Dendritic cell treated with granulocyte-macrophage colony-stimulating factor and Interleukin-4, amounts not matched to agents 40 ng/mL and 50 ng/mL, for 4 days (primary cell): ENCODE measurements around the gene PRKN.

ENCODE experiments used
- H3K27ac Mint-ChIP-seq: one replicate; pipeline ENCODE4 v1.8.0; 2022; ENCODE audit warnings: mild to moderate bottlenecking, mixed read lengths
- H3K27me3 Mint-ChIP-seq: one replicate; pipeline ENCODE4 v1.8.0; 2022; ENCODE audit warnings: mild to moderate bottlenecking, mixed read lengths
- H3K36me3 Mint-ChIP-seq: one replicate; pipeline ENCODE4 v1.8.0; 2022; ENCODE audit warnings: low read depth, mixed read lengths
- H3K4me1 Mint-ChIP-seq: one replicate; pipeline ENCODE4 v1.8.0; 2022; ENCODE audit warnings: low read depth, mixed read lengths
- H3K4me3 Mint-ChIP-seq: one replicate; pipeline ENCODE4 v1.8.0; 2022; ENCODE audit warnings: mild to moderate bottlenecking, moderate library complexity, mixed read lengths
- H3K9me3 Mint-ChIP-seq: one replicate; pipeline ENCODE4 v1.8.0; 2022; ENCODE audit warnings: mixed read lengths
- intact Hi-C: fragments of 100-400 bp; cut with micrococcal nuclease; formaldehyde crosslinking; loops from one replicate; pipeline ENCODE4 v1.15.0; 2022

PRKN gene

DNA sequence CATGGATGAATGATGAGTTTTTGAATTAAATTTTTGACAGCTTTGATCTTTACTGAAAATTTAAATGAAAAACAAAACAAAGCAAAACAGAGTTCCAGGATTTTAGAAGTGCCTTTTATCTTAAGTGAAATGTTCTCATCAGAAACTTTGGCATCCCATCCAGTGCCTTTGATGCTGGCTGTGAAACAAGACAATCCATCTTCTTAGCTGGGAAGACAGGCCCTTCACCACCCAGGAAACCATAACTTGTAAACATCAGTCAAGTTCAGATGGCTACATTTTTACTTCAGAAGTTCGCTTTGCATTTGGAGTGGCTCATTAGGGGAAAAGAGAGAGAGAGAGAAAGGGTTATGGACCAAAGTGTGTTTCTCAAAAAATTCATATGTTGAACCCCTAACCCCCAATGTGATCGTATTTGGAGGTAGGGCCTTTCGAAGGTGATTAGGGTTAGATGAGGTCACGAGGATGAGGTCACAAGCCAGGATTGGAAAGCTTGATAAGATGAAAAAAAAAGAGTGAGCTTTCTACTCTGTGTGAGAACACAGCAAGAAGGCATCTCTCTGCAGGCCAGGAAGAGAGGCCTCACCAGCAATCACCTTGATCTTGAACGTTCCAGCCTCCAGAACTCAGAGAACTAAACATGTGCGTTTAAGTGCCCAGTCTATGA, 366.5 kb downstream of the PRKN start:
- Mint-ChIP-seq H3K36me3 (no peaks in the 10 kb centered on the region), H3K4me1 (no peaks in the 10 kb centered on the region), H3K4me3 (no peak overlapping the region), H3K27ac (no peak overlapping the region), H3K27me3 (no peaks in the 10 kb centered on the region), H3K9me3 (no peaks in the 10 kb centered on the region)
- intact Hi-C loops: no loop called here

DNA sequence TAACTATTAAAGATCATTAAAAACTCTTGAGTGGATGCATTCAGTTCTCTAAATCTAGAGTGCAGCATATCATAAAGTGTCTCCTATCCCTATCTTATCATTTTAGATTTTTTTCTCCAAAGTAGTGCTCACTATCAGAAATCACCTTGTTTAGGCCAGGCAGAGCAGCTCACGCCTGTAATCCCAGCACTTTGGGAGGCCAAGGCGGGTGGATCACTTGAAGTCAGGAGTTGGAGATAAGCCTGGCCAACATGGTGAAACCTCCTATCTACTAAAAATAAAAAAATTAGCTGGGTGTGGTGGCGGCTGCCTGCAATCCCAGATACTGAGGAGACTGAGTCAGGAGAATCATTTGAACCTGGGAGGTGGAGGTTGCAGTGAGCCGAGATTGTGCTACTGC, 368.9 kb downstream of the PRKN start:
- no peaks in the 10 kb centered on the region for H3K4me1 Mint-ChIP-seq
- no peak overlapping the region for H3K27ac Mint-ChIP-seq
- no peaks in the 10 kb centered on the region for H3K27me3 Mint-ChIP-seq
- intact Hi-C loops: no loop called here
- H3K4me3 Mint-ChIP-seq: no peak overlapping the region
- no peaks in the 10 kb centered on the region for H3K36me3 Mint-ChIP-seq
- no peaks in the 10 kb centered on the region for H3K9me3 Mint-ChIP-seq

GRCh38 chr6:162345051-162345511, 382.5 kb downstream of the PRKN start:
- no peaks in the 10 kb centered on the region for H3K36me3 Mint-ChIP-seq
- H3K9me3 Mint-ChIP-seq: peaks cover 9% of the 10 kb centered on the region
- no peak overlapping the region for H3K27ac Mint-ChIP-seq
- intact Hi-C loops: no loop called here
- no peaks in the 10 kb centered on the region for H3K4me1 Mint-ChIP-seq
- no peaks in the 10 kb centered on the region for H3K27me3 Mint-ChIP-seq
- H3K4me3 Mint-ChIP-seq: no peak overlapping the region

- Mint-ChIP-seq H3K4me1 (no peaks in the 10 kb centered on the region), H3K4me3 (no peak overlapping the region), H3K27me3 (no peaks in the 10 kb centered on the region), H3K9me3 (peaks cover 9% of the 10 kb centered on the region), H3K27ac (no peak overlapping the region), H3K36me3 (no peaks in the 10 kb centered on the region)
- intact Hi-C loops: no loop called here
Observed at GRCh38 chr6:162344646-162345010, 382.9 kb downstream of the PRKN start.

- Mint-ChIP-seq H3K27ac (no peak overlapping the region), H3K27me3 (no peaks in the 10 kb centered on the region), H3K4me1 (no peaks in the 10 kb centered on the region), H3K9me3 (peaks cover 9% of the 10 kb centered on the region), H3K4me3 (no peak overlapping the region), H3K36me3 (no peaks in the 10 kb centered on the region)
- intact Hi-C loops: no loop called here
Observed at GRCh38 chr6:162343936-162344645, 383.5 kb downstream of the PRKN start.

GRCh38 chr6:162343198-162343935, 384.2 kb downstream of the PRKN start:
- H3K4me1 Mint-ChIP-seq: no peaks in the 10 kb centered on the region
- no peaks in the 10 kb centered on the region for H3K36me3 Mint-ChIP-seq
- H3K9me3 Mint-ChIP-seq: peaks cover 2% of the 10 kb centered on the region
- no peaks in the 10 kb centered on the region for H3K27me3 Mint-ChIP-seq
- intact Hi-C loops: no loop called here
- no peak overlapping the region for H3K4me3 Mint-ChIP-seq
- no peak overlapping the region for H3K27ac Mint-ChIP-seq

DNA sequence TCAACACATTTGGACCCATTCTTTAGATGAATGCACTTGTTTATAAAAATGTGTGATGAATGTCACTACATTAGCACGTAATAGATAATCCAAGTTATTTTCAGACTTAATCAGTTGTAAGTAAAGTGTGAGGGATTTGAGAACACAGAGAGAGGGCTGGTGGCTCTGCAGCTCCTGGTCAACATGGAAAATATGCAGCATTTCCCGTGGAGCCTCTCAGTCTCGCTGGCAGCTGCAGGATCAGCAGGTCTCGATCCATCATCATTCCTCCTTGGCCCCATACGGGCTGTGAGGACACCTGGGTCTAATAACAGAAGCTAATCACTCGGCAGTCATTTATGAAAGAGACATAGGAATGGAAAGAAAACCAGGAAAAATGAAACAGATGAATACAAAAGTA, 390.2 kb downstream of the PRKN start:
- no peaks in the 10 kb centered on the region for H3K4me1 Mint-ChIP-seq
- no peak overlapping the region for H3K27ac Mint-ChIP-seq
- peaks cover 40% of the 10 kb centered on the region for H3K9me3 Mint-ChIP-seq
- H3K27me3 Mint-ChIP-seq: no peaks in the 10 kb centered on the region
- H3K36me3 Mint-ChIP-seq: no peaks in the 10 kb centered on the region
- H3K4me3 Mint-ChIP-seq: no peak overlapping the region
- intact Hi-C loops: no loop called here

- no peaks in the 10 kb centered on the region for H3K36me3 Mint-ChIP-seq
- H3K27me3 Mint-ChIP-seq: no peaks in the 10 kb centered on the region
- no peak overlapping the region for H3K4me3 Mint-ChIP-seq
- H3K27ac Mint-ChIP-seq: no peak overlapping the region
- H3K9me3 Mint-ChIP-seq: peaks cover 40% of the 10 kb centered on the region
- H3K4me1 Mint-ChIP-seq: no peaks in the 10 kb centered on the region
- intact Hi-C loops: no loop called here
Observed at GRCh38 chr6:162336359-162336758, 391.2 kb downstream of the PRKN start.

GRCh38 chr6:162332365-162332764, 395.2 kb downstream of the PRKN start:
- intact Hi-C loops: no loop called here
- H3K9me3 Mint-ChIP-seq: peaks cover 42% of the 10 kb centered on the region
- H3K36me3 Mint-ChIP-seq: no peaks in the 10 kb centered on the region
- no peaks in the 10 kb centered on the region for H3K27me3 Mint-ChIP-seq
- no peak overlapping the region for H3K27ac Mint-ChIP-seq
- no peaks in the 10 kb centered on the region for H3K4me1 Mint-ChIP-seq
- H3K4me3 Mint-ChIP-seq: no peak overlapping the region

- no peaks in the 10 kb centered on the region for H3K27me3 Mint-ChIP-seq
- H3K4me3 Mint-ChIP-seq: no peak overlapping the region
- H3K36me3 Mint-ChIP-seq: no peaks in the 10 kb centered on the region
- no peaks in the 10 kb centered on the region for H3K4me1 Mint-ChIP-seq
- intact Hi-C loops: no loop called here
- peaks cover 39% of the 10 kb centered on the region for H3K9me3 Mint-ChIP-seq
- H3K27ac Mint-ChIP-seq: no peak overlapping the region
Observed at GRCh38 chr6:162331911-162332310, 395.7 kb downstream of the PRKN start.

DNA sequence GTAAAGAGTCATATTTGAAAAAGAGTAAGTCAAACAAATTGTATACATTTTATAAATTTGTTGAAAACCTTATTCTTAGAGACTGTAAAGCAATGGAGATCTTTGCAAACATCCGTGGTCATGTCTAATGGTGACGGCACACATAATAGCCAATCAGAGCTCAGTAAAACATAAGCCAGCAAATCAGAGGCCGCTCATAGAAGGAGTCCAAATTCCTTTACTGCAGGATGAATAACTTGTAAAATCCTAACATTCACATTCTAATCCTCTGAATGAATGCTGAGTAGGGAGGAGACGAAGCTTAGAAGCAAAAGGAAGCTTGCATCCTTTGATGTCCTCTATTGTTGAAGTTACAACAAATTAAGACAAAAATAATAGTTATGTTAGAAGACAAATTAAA, 401.7 kb downstream of the PRKN start:
- Mint-ChIP-seq H3K4me1 (no peaks in the 10 kb centered on the region), H3K27me3 (no peaks in the 10 kb centered on the region), H3K27ac (no peak overlapping the region), H3K4me3 (no peak overlapping the region), H3K9me3 (peaks cover 14% of the 10 kb centered on the region), H3K36me3 (no peaks in the 10 kb centered on the region)
- intact Hi-C loops: no loop called here

DNA sequence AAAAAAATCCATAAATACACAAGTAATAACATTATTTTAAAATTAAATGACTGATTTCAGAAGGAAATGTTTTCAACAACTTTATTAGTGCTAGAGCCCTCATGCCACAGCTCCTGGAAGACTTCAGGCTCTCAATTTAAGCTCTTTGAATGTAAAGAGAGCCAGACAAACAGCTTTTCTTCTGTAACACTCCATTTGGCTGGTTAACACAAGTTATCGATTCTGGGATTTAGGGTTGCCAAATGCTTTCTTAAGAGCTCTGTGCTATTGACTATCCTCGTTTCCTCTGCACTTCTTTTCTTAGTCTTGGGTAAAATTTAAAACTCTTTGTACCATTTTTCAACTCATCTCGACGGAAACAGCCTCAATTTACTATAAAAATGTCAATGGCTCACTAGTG, 402.5 kb downstream of the PRKN start:
- H3K27ac Mint-ChIP-seq: no peak overlapping the region
- H3K4me1 Mint-ChIP-seq: no peaks in the 10 kb centered on the region
- no peaks in the 10 kb centered on the region for H3K27me3 Mint-ChIP-seq
- no peak overlapping the region for H3K4me3 Mint-ChIP-seq
- peaks cover 17% of the 10 kb centered on the region for H3K9me3 Mint-ChIP-seq
- H3K36me3 Mint-ChIP-seq: no peaks in the 10 kb centered on the region
- intact Hi-C loops: no loop called here

DNA sequence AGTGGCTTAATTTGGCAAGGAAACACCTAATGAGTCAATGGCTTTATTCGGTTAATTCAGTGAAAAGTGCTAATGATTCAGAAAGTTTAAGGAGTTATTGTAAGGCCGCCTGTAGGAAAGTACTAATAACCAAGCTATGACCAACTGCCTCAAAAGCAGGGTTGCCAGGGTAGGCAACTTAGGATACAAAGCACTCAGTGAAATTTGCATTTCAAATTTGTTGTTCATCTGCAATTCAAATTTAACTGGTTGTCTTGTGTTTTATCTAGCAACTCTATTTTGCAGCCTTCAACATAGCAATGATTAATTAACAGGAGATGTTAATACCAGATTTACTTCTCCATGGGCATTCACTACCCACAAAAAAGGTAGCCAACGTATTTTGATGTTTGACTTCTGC, 412.3 kb downstream of the PRKN start:
- Mint-ChIP-seq H3K27ac (no peak overlapping the region), H3K4me3 (no peak overlapping the region), H3K36me3 (no peaks in the 10 kb centered on the region), H3K27me3 (no peaks in the 10 kb centered on the region), H3K4me1 (no peaks in the 10 kb centered on the region), H3K9me3 (peaks cover 32% of the 10 kb centered on the region)
- intact Hi-C loops: no loop called here

- Mint-ChIP-seq H3K4me3 (no peak overlapping the region), H3K27me3 (no peaks in the 10 kb centered on the region), H3K9me3 (peaks cover 32% of the 10 kb centered on the region), H3K4me1 (no peaks in the 10 kb centered on the region), H3K27ac (no peak overlapping the region), H3K36me3 (no peaks in the 10 kb centered on the region)
- intact Hi-C loops: no loop called here
Observed at GRCh38 chr6:162313922-162314660, 413.5 kb downstream of the PRKN start.
